Suprapubic skin (tissue), 4 donors: ENCODE data around the gene SNX13. TPM values are rescaled to one million over a fixed set of nuclear protein-coding genes. Genes with fewer than 3 reads are reported as not detected.

Experiments used
- DNase-seq, 2 donors: peaks; one replicate each; pipeline ENCODE4 v3.0.0-alpha.2; 2019; ENCODE audit warnings: low spot score in 2 of 2
- H3K27ac ChIP-seq: fragments of 200-600 bp; sonication (generic); one replicate; pipeline ENCODE4 v1.5.1; 2019
- H3K27me3 ChIP-seq: fragments of 200-600 bp; sonication (generic); one replicate; pipeline ENCODE4 v1.5.1; 2019
- H3K36me3 ChIP-seq: fragments of 200-600 bp; sonication (generic); one replicate; pipeline ENCODE4 v1.5.1; 2019
- H3K4me1 ChIP-seq: fragments of 200-600 bp; sonication (generic); one replicate; pipeline ENCODE4 v1.5.1; 2019
- H3K4me3 ChIP-seq: fragments of 200-600 bp; sonication (generic); one replicate; pipeline ENCODE4 v1.5.1; 2019; ENCODE audit warnings: mild to moderate bottlenecking
- H3K9me3 ChIP-seq: fragments of 200-600 bp; sonication (generic); one replicate; pipeline ENCODE4 v1.5.1; 2019
- CTCF ChIP-seq, 2 donors: fragments of 200-600 bp in 1 of 2; fragments of 450-650 bp in 1 of 2; sonication (generic) in 1 of 2; IDR thresholded peaks; one replicate each; pipeline ENCODE4 v1.5.1; 2016 to 2019; ENCODE audit warnings: antibody characterized with exemption in 2 of 2, mild to moderate bottlenecking in 1 of 2, moderate library complexity in 1 of 2
- EP300 ChIP-seq: sonication (generic); formaldehyde crosslinking; IDR thresholded peaks from one replicate; pipeline ENCODE4 v1.6.1; 2017; ENCODE audit warnings: antibody characterized with exemption
- POLR2A ChIP-seq, 2 donors: fragments of 450-650 bp; IDR thresholded peaks; one replicate each; pipeline ENCODE4 v1.6.1; 2017; ENCODE audit warnings: antibody characterized with exemption in 2 of 2, mild to moderate bottlenecking in 2 of 2, moderate library complexity in 2 of 2
- POLR2AphosphoS5 ChIP-seq, 3 donors: sonication (generic); formaldehyde crosslinking; IDR thresholded peaks; one replicate each; pipeline ENCODE4 v1.6.1; 2017; ENCODE audit warnings: antibody characterized with exemption in 3 of 3
- WGBS: methylation state at CpG from one replicate; pipeline ENCODE4 v1.1.5; 2018; 5-methylcytosine and 5-hydroxymethylcytosine counted together
- total RNA-seq, 4 donors: library from RNA; depleted of rRNA; stranded (reverse); fragments of >200 nt; gene quantifications; one replicate each; pipeline ENCODE4 v1.1.0, GENCODE V29; 2016

SNX13 gene
- 10 to 100 TPM; 32.7 to 69.9 (median 59.7) TPM for total RNA-seq

- whole genome bisulfite sequencing: under 1% methylated on average over 63 of the region's 66 CpGs
- TF ChIP-seq EP300 (no peak), POLR2AphosphoS5 (IDR thresholded peaks at IDR 0.05) (peak; percentile 51 to 89 (median 84)), POLR2A (IDR thresholded peaks at IDR 0.05) (peak in 1 of 2 donors; percentile 93), CTCF (IDR thresholded peaks at IDR 0.05) (peak in 1 of 2 donors; percentile 8)
- Histone ChIP-seq H3K4me1 (peaks cover 48% of the 10 kb centered on the region), H3K36me3 (no peaks in the 10 kb centered on the region), H3K9me3 (no peaks in the 10 kb centered on the region), H3K4me3 (peak within 1 kb of the TSS; percentile 83), H3K27me3 (no peaks in the 10 kb centered on the region), H3K27ac (peak within 1 kb of the TSS; percentile 98)
- peak; percentile 95 to 96 for DNase-seq
Measured at GRCh38 chr7:17940302-17940883, at the start of gene SNX13. TSS of gene SNX13 (minus strand) at chr7:17940494. CDS start at chr7:17940295, 199 bp downstream.

GRCh38 chr7:17989546-17989945 lies 49.3 kb upstream of the SNX13 start:
- no peak for DNase-seq
- Histone ChIP-seq H3K27ac (no peak overlapping the region), H3K4me3 (no peak overlapping the region), H3K36me3 (no peaks in the 10 kb centered on the region), H3K4me1 (no peaks in the 10 kb centered on the region), H3K9me3 (no peaks in the 10 kb centered on the region), H3K27me3 (no peaks in the 10 kb centered on the region)
- TF ChIP-seq EP300 (no peak), POLR2A (IDR thresholded peaks at IDR 0.05) (no peak), CTCF (IDR thresholded peaks at IDR 0.05) (no peak)
- 90% methylated on average over 5 of the region's 5 CpGs for WGBS

GRCh38 chr7:17988858-17989257 lies 48.6 kb upstream of the SNX13 start:
- H3K27me3 ChIP-seq: no peaks in the 10 kb centered on the region
- no peaks in the 10 kb centered on the region for H3K9me3 ChIP-seq
- no peaks in the 10 kb centered on the region for H3K36me3 ChIP-seq
- no peak for TF ChIP-seq CTCF (IDR thresholded peaks at IDR 0.05)
- TF ChIP-seq POLR2A (IDR thresholded peaks at IDR 0.05): no peak
- TF ChIP-seq POLR2AphosphoS5 (IDR thresholded peaks at IDR 0.05): no peak
- TF ChIP-seq EP300: no peak
- no peak overlapping the region for H3K27ac ChIP-seq
- DNase-seq: no peak
- H3K4me3 ChIP-seq: no peak overlapping the region
- WGBS: 92% methylated on average over 6 of the region's 6 CpGs
- H3K4me1 ChIP-seq: no peaks in the 10 kb centered on the region

- DNase-seq: no peak
- H3K4me1 ChIP-seq: no peaks in the 10 kb centered on the region
- H3K27ac ChIP-seq: no peak overlapping the region
- 91% methylated on average over 6 of the region's 6 CpGs for WGBS
- no peak for TF ChIP-seq POLR2AphosphoS5 (IDR thresholded peaks at IDR 0.05)
- TF ChIP-seq CTCF (IDR thresholded peaks at IDR 0.05): no peak
- no peak for TF ChIP-seq POLR2A (IDR thresholded peaks at IDR 0.05)
- no peak for TF ChIP-seq EP300
- H3K9me3 ChIP-seq: no peaks in the 10 kb centered on the region
- H3K27me3 ChIP-seq: no peaks in the 10 kb centered on the region
- no peak overlapping the region for H3K4me3 ChIP-seq
- no peaks in the 10 kb centered on the region for H3K36me3 ChIP-seq
Measured at GRCh38 chr7:17988141-17988540, 47.8 kb upstream of the SNX13 start.

GRCh38 chr7:17986851-17987250 lies 46.6 kb upstream of the SNX13 start:
- no peaks in the 10 kb centered on the region for H3K9me3 ChIP-seq
- 38% methylated on average over 1 of the region's 1 CpG for WGBS

More at GRCh38 chr7:17986851-17987250, 46.6 kb upstream of the SNX13 start:
- Histone ChIP-seq H3K27ac (no peak overlapping the region), H3K4me1 (no peaks in the 10 kb centered on the region), H3K27me3 (no peaks in the 10 kb centered on the region), H3K4me3 (no peak overlapping the region), H3K36me3 (no peaks in the 10 kb centered on the region)
- no peak for TF ChIP-seq POLR2A (IDR thresholded peaks at IDR 0.05)
- no peak for TF ChIP-seq POLR2AphosphoS5 (IDR thresholded peaks at IDR 0.05)
- TF ChIP-seq CTCF (IDR thresholded peaks at IDR 0.05): no peak
- no peak for TF ChIP-seq EP300
- no peak for DNase-seq
